Transverse colon (tissue), 4 donors: ENCODE results near the gene NEDD4L.

Experiments used
- CTCF ChIP-seq, 5 experiments: fragments of 200-600 bp in 3 of 5; fragments of 450-650 bp in 2 of 5; sonication (generic) in 3 of 5; IDR thresholded peaks; 1 replicate in 2 of 5; 2 replicates in 3 of 5; pipeline ENCODE4 v1.5.1; 2016 to 2017; ENCODE audit warnings: antibody characterized with exemption in 5 of 5, inconsistent platforms in 3 of 5, mild to moderate bottlenecking in 2 of 5, moderate library complexity in 1 of 5
- POLR2A ChIP-seq: fragments of 450-650 bp; IDR thresholded peaks from one replicate; pipeline ENCODE4 v1.6.1; 2016; ENCODE audit warnings: antibody characterized with exemption, mild to moderate bottlenecking, moderate library complexity
- POLR2AphosphoS5 ChIP-seq, 3 donors: sonication (generic); formaldehyde crosslinking; IDR thresholded peaks; one replicate each; pipeline ENCODE4 v1.6.1; 2016; ENCODE audit warnings: antibody characterized with exemption in 3 of 3

GRCh38 chr18:58426611-58427010, 382.6 kb downstream of the NEDD4L start:
- TF ChIP-seq CTCF (IDR thresholded peaks at IDR 0.05) (no peak), POLR2A (no peak), POLR2AphosphoS5 (IDR thresholded peaks at IDR 0.05) (no peak)
